ENCODE results near the gene FOXP2.

The FOXP2 gene

GRCh38 chr7:114466917-114467316 is 52.3 kb downstream of the FOXP2 start:
- no peak for TF ChIP-seq EZH2 (IDR thresholded peaks at IDR 0.05; ENCODE audit: borderline replicate concordance, low read length)
- TF ChIP-seq, protein P1, sequence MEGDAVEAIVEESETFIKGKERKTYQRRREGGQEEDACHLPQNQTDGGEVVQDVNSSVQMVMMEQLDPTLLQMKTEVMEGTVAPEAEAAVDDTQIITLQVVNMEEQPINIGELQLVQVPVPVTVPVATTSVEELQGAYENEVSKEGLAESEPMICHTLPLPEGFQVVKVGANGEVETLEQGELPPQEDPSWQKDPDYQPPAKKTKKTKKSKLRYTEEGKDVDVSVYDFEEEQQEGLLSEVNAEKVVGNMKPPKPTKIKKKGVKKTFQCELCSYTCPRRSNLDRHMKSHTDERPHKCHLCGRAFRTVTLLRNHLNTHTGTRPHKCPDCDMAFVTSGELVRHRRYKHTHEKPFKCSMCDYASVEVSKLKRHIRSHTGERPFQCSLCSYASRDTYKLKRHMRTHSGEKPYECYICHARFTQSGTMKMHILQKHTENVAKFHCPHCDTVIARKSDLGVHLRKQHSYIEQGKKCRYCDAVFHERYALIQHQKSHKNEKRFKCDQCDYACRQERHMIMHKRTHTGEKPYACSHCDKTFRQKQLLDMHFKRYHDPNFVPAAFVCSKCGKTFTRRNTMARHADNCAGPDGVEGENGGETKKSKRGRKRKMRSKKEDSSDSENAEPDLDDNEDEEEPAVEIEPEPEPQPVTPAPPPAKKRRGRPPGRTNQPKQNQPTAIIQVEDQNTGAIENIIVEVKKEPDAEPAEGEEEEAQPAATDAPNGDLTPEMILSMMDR (IDR thresholded peaks at IDR 0.05; ENCODE audit: low read length): no peak
- Histone ChIP-seq H2AFZ (ENCODE audit: low read length) (no peak overlapping the region), H3K36me3 (ENCODE audit: insufficient read depth, low read length) (no peaks in the 10 kb centered on the region), H3K9ac (ENCODE audit: low read length) (no peak overlapping the region), H3K9me2 (ENCODE audit: low read depth, low read length) (peaks cover 3% of the 10 kb centered on the region; the same call in 1 of the 2 replicates), H4K20me1 (ENCODE audit: insufficient read depth, low read length) (no peaks in the 10 kb centered on the region), H3K27ac (ENCODE audit: low read depth, low read length, poor library complexity, severe bottlenecking) (no peak overlapping the region), H3K4me1 (ENCODE audit: insufficient read depth, low read length, severe bottlenecking) (no peaks in the 10 kb centered on the region), H3K9me3 (ENCODE audit: low read length) (no peaks in the 10 kb centered on the region), H3K27me3 (ENCODE audit: insufficient read depth, low read length) (no peaks in the 10 kb centered on the region), H3K79me2 (ENCODE audit: insufficient read depth, low read length) (no peaks in the 10 kb centered on the region), H3K4me2 (ENCODE audit: low read length) (no peak overlapping the region), H3K4me3 (ENCODE audit: low read depth, low read length, poor library complexity, severe bottlenecking) (no peak overlapping the region), H3F3A (ENCODE audit: insufficient read depth, low read length) (no peaks in the 10 kb centered on the region)

DNA sequence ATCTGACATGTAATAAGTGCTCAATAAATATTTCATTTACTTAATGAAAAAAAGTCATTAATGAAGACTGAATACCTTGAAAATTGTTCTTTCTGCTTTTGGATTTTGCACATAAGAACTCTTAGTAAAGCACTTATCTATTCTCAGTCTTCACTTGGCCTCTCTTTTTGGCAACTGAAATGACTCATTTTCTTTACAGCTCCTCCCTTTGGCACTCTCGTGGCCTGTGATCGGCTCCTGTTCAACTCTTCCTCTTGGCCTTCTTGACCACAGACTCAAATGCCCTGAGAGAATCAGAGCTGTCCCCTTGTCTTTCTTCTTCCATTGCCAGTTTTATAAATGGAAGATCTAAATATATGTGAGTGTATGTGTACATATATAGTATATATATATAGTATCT is 54.2 kb downstream of the FOXP2 start:
- Histone ChIP-seq H3K36me3 (ENCODE audit: insufficient read depth, low read length) (no peaks in the 10 kb centered on the region), H3F3A (ENCODE audit: insufficient read depth, low read length) (no peaks in the 10 kb centered on the region), H3K4me3 (ENCODE audit: low read depth, low read length, poor library complexity, severe bottlenecking) (no peak overlapping the region), H3K9me3 (ENCODE audit: low read length) (no peaks in the 10 kb centered on the region), H4K20me1 (ENCODE audit: insufficient read depth, low read length) (no peaks in the 10 kb centered on the region), H3K9me2 (ENCODE audit: low read depth, low read length) (no peaks in the 10 kb centered on the region), H3K79me2 (ENCODE audit: insufficient read depth, low read length) (no peaks in the 10 kb centered on the region), H3K4me1 (ENCODE audit: insufficient read depth, low read length, severe bottlenecking) (no peaks in the 10 kb centered on the region), H3K9ac (ENCODE audit: low read length) (no peak overlapping the region), H3K27me3 (ENCODE audit: insufficient read depth, low read length) (no peaks in the 10 kb centered on the region), H3K4me2 (ENCODE audit: low read length) (no peak overlapping the region), H2AFZ (ENCODE audit: low read length) (no peak overlapping the region), H3K27ac (ENCODE audit: low read depth, low read length, poor library complexity, severe bottlenecking) (no peak overlapping the region)
- TF ChIP-seq EZH2 (IDR thresholded peaks at IDR 0.05; ENCODE audit: borderline replicate concordance, low read length): no peak
- TF ChIP-seq, protein P1 (IDR thresholded peaks at IDR 0.05; ENCODE audit: low read length): no peak

GRCh38 chr7:114472896-114473512 is 58.4 kb downstream of the FOXP2 start:
- no peak for TF ChIP-seq EZH2 (IDR thresholded peaks at IDR 0.05; ENCODE audit: borderline replicate concordance, low read length)
- TF ChIP-seq, protein P1 (IDR thresholded peaks at IDR 0.05; ENCODE audit: low read length): no peak
- H3K4me1 ChIP-seq (ENCODE audit: insufficient read depth, low read length, severe bottlenecking): no peaks in the 10 kb centered on the region
- H3F3A ChIP-seq (ENCODE audit: insufficient read depth, low read length): no peaks in the 10 kb centered on the region
- H4K20me1 ChIP-seq (ENCODE audit: insufficient read depth, low read length): no peaks in the 10 kb centered on the region
- no peak overlapping the region for H3K9ac ChIP-seq (ENCODE audit: low read length)
- H3K79me2 ChIP-seq (ENCODE audit: insufficient read depth, low read length): no peaks in the 10 kb centered on the region
- no peaks in the 10 kb centered on the region for H3K27me3 ChIP-seq (ENCODE audit: insufficient read depth, low read length)
- no peak overlapping the region for H3K27ac ChIP-seq (ENCODE audit: low read depth, low read length, poor library complexity, severe bottlenecking)
- H3K36me3 ChIP-seq (ENCODE audit: insufficient read depth, low read length): no peaks in the 10 kb centered on the region
- H3K4me3 ChIP-seq (ENCODE audit: low read depth, low read length, poor library complexity, severe bottlenecking): no peak overlapping the region
- H3K4me2 ChIP-seq (ENCODE audit: low read length): no peak overlapping the region
- H3K9me3 ChIP-seq (ENCODE audit: low read length): no peaks in the 10 kb centered on the region
- no peaks in the 10 kb centered on the region for H3K9me2 ChIP-seq (ENCODE audit: low read depth, low read length)
- no peak overlapping the region for H2AFZ ChIP-seq (ENCODE audit: low read length)
